Measurements from ENCODE around the gene PRXL2A. TPM values are rescaled to one million over a fixed set of nuclear protein-coding genes. Genes with fewer than 3 reads are reported as not detected.

PRXL2A gene
- total RNA-seq, 1 experiment from 2014 or later: 47.1 TPM

- H2BK12ac ChIP-seq (ENCODE audit: insufficient read length, low read depth, low read length): no peak overlapping the region
- no peak overlapping the region for H3K9ac ChIP-seq (ENCODE audit: extremely low read depth, insufficient read length, low read length)
- H3K4me1 ChIP-seq (ENCODE audit: insufficient read depth, low read length): peaks cover 13% of the 10 kb centered on the region; the same call in 1 of the 2 replicates
- no peak overlapping the region for H3K18ac ChIP-seq (ENCODE audit: insufficient read length, low read depth, low read length)
- no peak overlapping the region for H3K4me2 ChIP-seq (ENCODE audit: insufficient read depth, insufficient read length, low read length)
- H4K91ac ChIP-seq (ENCODE audit: insufficient read length, low read depth, low read length): no peak overlapping the region
- Mint-ChIP-seq H3K9me3 (no peaks in the 10 kb centered on the region), H3K27me3 (ENCODE audit: low read depth) (peaks cover 53% of the 10 kb centered on the region), H3K36me3 (ENCODE audit: insufficient read depth in 1 of 3, low read depth in 3 of 3) (peaks cover 8 to 19% (median 19%) of the 10 kb centered on the region in 3 experiments; a peak in 6 of 7 replicates), H3K4me3 (no peak overlapping the region), H3K27ac (no peak overlapping the region), H3K4me1 (peaks cover 55 to 70% of the 10 kb centered on the region in 2 experiments)
- H3K4ac ChIP-seq (ENCODE audit: low read depth, low read length): no peak overlapping the region
- H2BK5ac ChIP-seq (ENCODE audit: insufficient read length, low read length): no peak overlapping the region
- H3T11ph ChIP-seq (ENCODE audit: low read length): no peak overlapping the region
- H3K27ac ChIP-seq (ENCODE audit: insufficient read length, low read depth, low read length): no peak overlapping the region
- peaks cover 9% of the 10 kb centered on the region for H3K79me1 ChIP-seq (ENCODE audit: insufficient read depth, low read depth, low read length, poor library complexity, severe bottlenecking)
- H2BK120ac ChIP-seq (ENCODE audit: low read depth, low read length, poor library complexity, severe bottlenecking): no peak overlapping the region
- no peak overlapping the region for H4K5ac ChIP-seq (ENCODE audit: insufficient read length, low read depth, low read length)
- H3K9me3 ChIP-seq (ENCODE audit: control insufficient read depth, low read depth, low read length): no peaks in the 10 kb centered on the region
- no peak for TF ChIP-seq CTCF (conservative IDR thresholded peaks at IDR 0.05)
- no peak overlapping the region for H3K14ac ChIP-seq (ENCODE audit: insufficient read depth, low read length)
- no peaks in the 10 kb centered on the region for H4K20me1 ChIP-seq (ENCODE audit: control insufficient read depth, insufficient read depth, insufficient read length)
- H3K23me2 ChIP-seq (ENCODE audit: insufficient read length, low read depth, low read length, poor library complexity, severe bottlenecking): no peaks in the 10 kb centered on the region
- peaks cover 2% of the 10 kb centered on the region; the same call in 1 of the 2 replicates for H3K79me2 ChIP-seq (ENCODE audit: insufficient read depth, low read length)
- WGBS (ENCODE audit: extremely low coverage, insufficient read length, low lambda C conversion rate): no CpG with 5 or more reads among the region's 3 CpGs
- no peaks in the 10 kb centered on the region; the same call in 1 of the 2 replicates for H3K27me3 ChIP-seq (ENCODE audit: insufficient read depth, low read length)
- no peak overlapping the region for H3K56ac ChIP-seq (ENCODE audit: insufficient read length, low read depth, low read length)
- no peak overlapping the region for H4K8ac ChIP-seq (replicated peaks; ENCODE audit: insufficient read length, low read depth, low read length)
- no peak overlapping the region for H2AFZ ChIP-seq (ENCODE audit: low read length)
- no peak overlapping the region for H3K23ac ChIP-seq (ENCODE audit: insufficient read length, low read depth, low read length)
- H2AK5ac ChIP-seq (ENCODE audit: insufficient read length, low read length): no peak overlapping the region
- H2BK15ac ChIP-seq (ENCODE audit: low read depth, low read length): no peak overlapping the region
- DNase-seq: no peak
- no peak overlapping the region for H2BK20ac ChIP-seq (ENCODE audit: low read depth, low read length, poor library complexity, severe bottlenecking)
Measured at GRCh38 chr10:80470266-80470665, 61.9 kb downstream of the PRXL2A start.
